GM12878 (cell line): ENCODE results near the gene SPCS2. TPM values are rescaled to one million over a fixed set of nuclear protein-coding genes. Genes with fewer than 3 reads are reported as not detected.

Source experiments
- ATAC-seq: fragments of 200-7000 bp; cut with Tn5 transposase; 3 replicates; pipeline ENCODE4 v1.9.1; 2020; ENCODE audit warnings: mild to moderate bottlenecking, moderate library complexity
- BruUV-seq: library from RNA; stranded (reverse); fragments of 400-500 nt; replicated peaks from 2 replicates; lab custom pipeline; 2021; lab: Mats Ljungman, UMichigan
- CTCF ChIA-PET: fragments of 300-600 bp; sonication (Branson Sonifier 250); formaldehyde crosslinking; extraction: SDS; loops from one replicate; lab custom pipeline; 2021; ENCODE audit warnings: inconsistent platforms; lab: Yijun Ruan, JAX
- POLR2A ChIA-PET: fragments of 350-600 bp; formaldehyde crosslinking; extraction: SDS; loops from one replicate; lab custom pipeline; 2021; ENCODE audit warnings: inconsistent platforms; lab: Charles Lee
- RAD21 ChIA-PET: fragments of 300-600 bp; sonication (Branson Sonifier 250); formaldehyde crosslinking; loops from one replicate; lab custom pipeline; 2023; ENCODE audit warnings: antibody characterized with exemption; ENCODE audit not compliant: unreplicated experiment; lab: Charles Lee
- SMC1A ChIA-PET: fragments of 300-600 bp; sonication (Branson Sonifier 250); formaldehyde crosslinking; loops from one replicate; lab custom pipeline; 2023; ENCODE audit not compliant: unreplicated experiment, uncharacterized antibody; lab: Charles Lee
- DNase-seq: peaks from one replicate; pipeline ENCODE4 v3.0.0-alpha.2; 2011; ENCODE audit warnings: low read depth, low spot score
- FAIRE-seq: peaks from 3 replicates; lab custom pipeline; 2011; peaks lifted over from hg19 to GRCh38; lab: Jason Lieb, UNC
- H2AFZ ChIP-seq: 2 replicates; pipeline ENCODE4 v1.6.0; 2011; ENCODE audit warnings: low read depth, low read length, control low read depth; ENCODE audit not compliant: control insufficient read depth
- H3K27ac ChIP-seq: 2 replicates; pipeline ENCODE4 v1.5.1; 2011; ENCODE audit warnings: control low read depth; ENCODE audit not compliant: control insufficient read depth, insufficient read depth
- H3K27me3 ChIP-seq, 2 experiments: replicated peaks in 1 of 2; 2 replicates each; pipeline versions ENCODE4 v1.6.0 to v1.6.1; 2011; ENCODE audit warnings: low read length in 1 of 2; ENCODE audit not compliant: control insufficient read depth in 2 of 2, insufficient read depth in 2 of 2
- H3K36me3 ChIP-seq, 2 experiments: 2 replicates each; pipeline ENCODE4 v1.5.1; 2011; ENCODE audit warnings: low read length in 1 of 2; ENCODE audit not compliant: control insufficient read depth in 2 of 2, insufficient read depth in 2 of 2
- H3K4me1 ChIP-seq: 2 replicates; pipeline ENCODE4 v1.6.1; 2011; ENCODE audit warnings: mild to moderate bottlenecking, low read length, moderate library complexity, mixed read lengths; ENCODE audit not compliant: control insufficient read depth, insufficient read depth
- H3K4me2 ChIP-seq: 2 replicates; pipeline ENCODE4 v1.6.0; 2011; ENCODE audit warnings: control low read depth; ENCODE audit not compliant: control insufficient read depth, insufficient read depth
- H3K4me3 ChIP-seq: fragments of 200-600 bp; sonication (generic); 2 replicates; pipeline ENCODE4 v1.5.1; 2016
- H3K79me2 ChIP-seq: 2 replicates; pipeline ENCODE4 v1.6.0; 2011; ENCODE audit warnings: low read length; ENCODE audit not compliant: control insufficient read depth, insufficient read depth
- H3K9ac ChIP-seq: 2 replicates; pipeline ENCODE4 v1.8.0; 2011; ENCODE audit warnings: low read length, control low read depth, mixed read lengths; ENCODE audit not compliant: control insufficient read depth, insufficient read depth
- H3K9me3 ChIP-seq: replicated peaks from 3 replicates; pipeline ENCODE4 v1.5.1; 2011; ENCODE audit warnings: mild to moderate bottlenecking, low read length; ENCODE audit not compliant: control insufficient read depth, insufficient read depth
- H4K20me1 ChIP-seq: 2 replicates; pipeline ENCODE4 v1.6.0; 2011; ENCODE audit not compliant: control insufficient read depth, insufficient read depth
- BCL3 ChIP-seq: IDR thresholded peaks from 2 replicates; pipeline ENCODE4 v1.6.1; 2011; ENCODE audit warnings: borderline replicate concordance, low read depth, mild to moderate bottlenecking, moderate library complexity, low read length; ENCODE audit not compliant: insufficient read depth, poor library complexity, severe bottlenecking
- CBFB ChIP-seq: IDR thresholded peaks from 2 replicates; pipeline ENCODE4 v1.6.1; 2016; ENCODE audit warnings: antibody characterized with exemption, low read depth
- DPF2 ChIP-seq: fragments of 450-650 bp; IDR thresholded peaks from 2 replicates; pipeline ENCODE4 v1.6.1; 2017; ENCODE audit warnings: mild to moderate bottlenecking
- E4F1 ChIP-seq: fragments of 450-650 bp; IDR thresholded peaks from 2 replicates; pipeline ENCODE4 v1.6.1; 2018; ENCODE audit warnings: borderline replicate concordance, mild to moderate bottlenecking; ENCODE audit not compliant: partially characterized antibody
- EGR1 ChIP-seq, 2 experiments: IDR thresholded peaks; 1 replicate in 1 of 2; 2 replicates in 1 of 2; pipeline ENCODE4 v1.6.1; 2011 to 2012; ENCODE audit warnings: low read depth in 2 of 2, low read length in 2 of 2, borderline replicate concordance in 1 of 2, mild to moderate bottlenecking in 1 of 2, moderate library complexity in 1 of 2
- ESRRA ChIP-seq: IDR thresholded peaks from 2 replicates; pipeline ENCODE4 v1.6.1; 2012; ENCODE audit warnings: mild to moderate bottlenecking, low read length, improper control_type of control experiment
- ETV6 ChIP-seq, 2 experiments: fragments of 450-650 bp in 1 of 2; IDR thresholded peaks in 1 of 2; conservative IDR thresholded peaks in 1 of 2; 2 replicates each; pipeline ENCODE4 v1.6.1; 2014; ENCODE audit warnings: antibody characterized with exemption in 1 of 2, borderline replicate concordance in 1 of 2, low read depth in 1 of 2, mild to moderate bottlenecking in 1 of 2, moderate library complexity in 1 of 2
- EZH2 ChIP-seq: IDR thresholded peaks from 2 replicates; pipeline ENCODE4 v1.6.1; 2012; ENCODE audit warnings: low read depth, mild to moderate bottlenecking, control low read depth, inconsistent platforms, low read length, borderline replicate concordance; ENCODE audit not compliant: control insufficient read depth
- FOXM1 ChIP-seq: IDR thresholded peaks from 2 replicates; pipeline ENCODE4 v1.6.1; 2012; ENCODE audit warnings: low read depth, mild to moderate bottlenecking, inconsistent platforms, low read length, moderate library complexity
- KDM1A ChIP-seq: fragments of 200-600 bp; sonication (generic); IDR thresholded peaks from 2 replicates; pipeline ENCODE4 v1.6.1; 2016; ENCODE audit warnings: borderline replicate concordance
- NFYB ChIP-seq: IDR thresholded peaks from 2 replicates; pipeline ENCODE4 v1.6.1; 2011; ENCODE audit warnings: low read depth, mild to moderate bottlenecking, low read length, improper control_type of control experiment, moderate library complexity; ENCODE audit not compliant: insufficient read depth
- NR2F1 ChIP-seq: fragments of 450-650 bp; conservative IDR thresholded peaks from 2 replicates; pipeline ENCODE4 v1.6.1; 2017; ENCODE audit warnings: mild to moderate bottlenecking
- NRF1 ChIP-seq: conservative IDR thresholded peaks from 2 replicates; pipeline ENCODE4 v1.6.1; 2011; ENCODE audit warnings: mild to moderate bottlenecking, low read depth, low read length, improper control_type of control experiment
- POLR2AphosphoS5 ChIP-seq: IDR thresholded peaks from 2 replicates; pipeline ENCODE4 v1.6.1; 2011; ENCODE audit warnings: mild to moderate bottlenecking, low read length, inconsistent platforms
- RFX5 ChIP-seq: IDR thresholded peaks from 2 replicates; pipeline ENCODE4 v1.6.1; 2011; ENCODE audit warnings: low read depth, low read length, improper control_type of control experiment
- ZBTB4 ChIP-seq: fragments of 450-650 bp; formaldehyde crosslinking; IDR thresholded peaks from 2 replicates; pipeline ENCODE4 v1.4.0; 2022; ENCODE audit warnings: mild to moderate bottlenecking, moderate library complexity
- WGBS: methylation state at CpG from one replicate; pipeline ENCODE4 v1.1.6; 2016; ENCODE audit warnings: low lambda C conversion rate; ENCODE audit not compliant: insufficient replicate concordance, insufficient coverage; ENCODE audit errors: missing lambda C conversion rate; 5-methylcytosine and 5-hydroxymethylcytosine counted together
- in situ Hi-C: fragments of 300-500 bp; cut with MboI; formaldehyde crosslinking; loops from 9 replicates; pipeline ENCODE4 v1.14.3; 2018; ENCODE audit warnings: mixed read lengths
- intact Hi-C: fragments of 100-400 bp; cut with micrococcal nuclease; formaldehyde crosslinking; loops from one replicate; pipeline ENCODE4 v1.14.2; 2022; ENCODE audit not compliant: unreplicated experiment
- polyA plus RNA-seq, 11 experiments: library from polyadenylated mRNA; depleted of rRNA in 4 of 11; unstranded in 6 of 11; stranded (reverse) in 5 of 11; fragments of >200 nt; fragmentation: Nextera tagmentation in 4 of 11; fragmentation: Illumina TruSeq in 1 of 11; extraction: Ambion mirVana in 4 of 11; extraction: Trizol in 1 of 11; gene quantifications; 1 replicate in 1 of 11; 2 replicates in 10 of 11; pipeline versions ENCODE4 v1.2.1 to v1.2.3, GENCODE V29; 2011 to 2016; ENCODE audit warnings: inconsistent platforms in 2 of 11, missing spikeins in 2 of 11, low read depth in 1 of 11
- total RNA-seq, 4 experiments: library from RNA; depleted of rRNA in 3 of 4; stranded (reverse); fragments of >200 nt in 3 of 4; fragmentation: Illumina TruSeq in 1 of 4; extraction: Trizol in 1 of 4; gene quantifications; 2 replicates each; pipeline versions ENCODE4 v1.2.1 to v1.2.3, GENCODE V29; 2013 to 2021

SPCS2 gene
- total and polyA plus RNA-seq, 10 of the 15 experiments (the other 5 are each of a cell fraction or from before 2014, with no cell fraction given): 40.7 to 661 (median 192) TPM

GRCh38 chr11:75011872-75012271 is 62.8 kb downstream of the SPCS2 start:
- no peak overlapping the region for H3K4me2 ChIP-seq
- CTCF ChIA-PET: interaction anchor here (1.2 to 3.4 kb wide), 4 partner anchors 11 to 194 kb away, joined by 3 to 16 read pairs (median 9); no protein-coding TSS in a partner anchor
- no peak for ATAC-seq
- H3K9ac ChIP-seq: no peak overlapping the region
- no peaks in the 10 kb centered on the region for H3K4me1 ChIP-seq
- H2AFZ ChIP-seq: no peak overlapping the region
- intact Hi-C loops: no loop called here
- FAIRE-seq: no peak
- no peaks in the 10 kb centered on the region for H3K27me3 ChIP-seq
- BruUV-seq: no TSS peak
- DNase-seq: no peak
- H3K27ac ChIP-seq: no peak overlapping the region
- H3K36me3 ChIP-seq: peaks cover 0 to 19% of the 10 kb centered on the region in 2 experiments; a peak in 3 of 4 replicates
- no peaks in the 10 kb centered on the region for H4K20me1 ChIP-seq
- no peaks in the 10 kb centered on the region for H3K79me2 ChIP-seq
- in situ Hi-C loops: no loop called here
- 98% methylated on average over 6 of the region's 6 CpGs for WGBS
- H3K9me3 ChIP-seq: no peaks in the 10 kb centered on the region
- POLR2A ChIA-PET: no interaction called here
- RAD21 ChIA-PET: no interaction called here
- no peak overlapping the region for H3K4me3 ChIP-seq
- SMC1A ChIA-PET: interaction anchor here (0.6 to 1.2 kb wide), 4 partner anchors 10 to 86 kb away, joined by 3 to 7 read pairs (median 4); partner anchors contain the start of gene NEU3
- TF ChIP-seq NFYB (no peak), NRF1 (no peak), ETV6 (conservative IDR thresholded peaks at IDR 0.05 in 1 of 2, IDR thresholded peaks at IDR 0.05 in 1 of 2; ENCODE audit: borderline replicate concordance in 1 of 2, low read depth in 1 of 2) (no peak), RFX5 (no peak), EZH2 (no peak), ESRRA (no peak), ZBTB4 (CRISPR knock-in tag) (no peak), POLR2AphosphoS5 (no peak), FOXM1 (no peak), EGR1 (IDR thresholded peaks at IDR 0.05; ENCODE audit: borderline replicate concordance in 1 of 2, low read depth in 2 of 2, low read length in 2 of 2) (no peak), CBFB (no peak), KDM1A (no peak), NR2F1 (no peak), DPF2 (no peak), E4F1 (no peak), BCL3 (no peak)
